ENCODE results near the gene LY6G6F.
A peak's percentile ranks its signal among the peaks of the same experiment; 100 is the strongest.

Gene LY6G6F

DNA sequence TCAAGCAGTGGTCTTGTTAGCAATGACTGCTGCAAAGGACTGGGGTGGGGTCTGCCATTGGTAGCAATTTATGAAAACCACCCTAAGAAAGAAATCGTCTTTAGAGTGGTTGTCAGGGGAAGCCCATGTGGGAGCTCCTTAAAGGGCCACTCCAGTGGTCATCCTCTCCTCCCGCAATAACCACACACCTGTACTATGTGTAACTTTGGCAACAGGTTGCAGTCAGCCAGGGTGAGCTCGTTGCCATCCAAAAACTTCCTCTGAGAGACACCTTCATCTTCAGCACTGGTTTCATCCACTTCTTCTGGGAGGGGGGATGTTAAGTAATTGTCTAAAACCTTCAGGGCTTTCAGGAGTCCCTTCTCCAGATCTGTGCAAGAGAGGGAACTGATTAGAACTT is 25.4 kb downstream of the LY6G6F start:
- Histone ChIP-seq H3K4me3 (no peak overlapping the region), H3K27ac (peak overlapping the region in 1 of 2 donors; percentile 4)
- TF ChIP-seq, protein P1, sequence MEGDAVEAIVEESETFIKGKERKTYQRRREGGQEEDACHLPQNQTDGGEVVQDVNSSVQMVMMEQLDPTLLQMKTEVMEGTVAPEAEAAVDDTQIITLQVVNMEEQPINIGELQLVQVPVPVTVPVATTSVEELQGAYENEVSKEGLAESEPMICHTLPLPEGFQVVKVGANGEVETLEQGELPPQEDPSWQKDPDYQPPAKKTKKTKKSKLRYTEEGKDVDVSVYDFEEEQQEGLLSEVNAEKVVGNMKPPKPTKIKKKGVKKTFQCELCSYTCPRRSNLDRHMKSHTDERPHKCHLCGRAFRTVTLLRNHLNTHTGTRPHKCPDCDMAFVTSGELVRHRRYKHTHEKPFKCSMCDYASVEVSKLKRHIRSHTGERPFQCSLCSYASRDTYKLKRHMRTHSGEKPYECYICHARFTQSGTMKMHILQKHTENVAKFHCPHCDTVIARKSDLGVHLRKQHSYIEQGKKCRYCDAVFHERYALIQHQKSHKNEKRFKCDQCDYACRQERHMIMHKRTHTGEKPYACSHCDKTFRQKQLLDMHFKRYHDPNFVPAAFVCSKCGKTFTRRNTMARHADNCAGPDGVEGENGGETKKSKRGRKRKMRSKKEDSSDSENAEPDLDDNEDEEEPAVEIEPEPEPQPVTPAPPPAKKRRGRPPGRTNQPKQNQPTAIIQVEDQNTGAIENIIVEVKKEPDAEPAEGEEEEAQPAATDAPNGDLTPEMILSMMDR (IDR thresholded peaks at IDR 0.05), result no peak
- no peak for DNase-seq (ENCODE audit: low spot score)

- TF ChIP-seq, protein P1 (IDR thresholded peaks at IDR 0.05), result no peak
- DNase-seq (ENCODE audit: low spot score), result no peak
- peak overlapping the region; percentile 76 for H3K4me3 ChIP-seq
- H3K27ac ChIP-seq, result peak overlapping the region; percentile 94 to 96
Observed at GRCh38 chr6:31733734-31734133, 27.1 kb downstream of the LY6G6F start.

DNA sequence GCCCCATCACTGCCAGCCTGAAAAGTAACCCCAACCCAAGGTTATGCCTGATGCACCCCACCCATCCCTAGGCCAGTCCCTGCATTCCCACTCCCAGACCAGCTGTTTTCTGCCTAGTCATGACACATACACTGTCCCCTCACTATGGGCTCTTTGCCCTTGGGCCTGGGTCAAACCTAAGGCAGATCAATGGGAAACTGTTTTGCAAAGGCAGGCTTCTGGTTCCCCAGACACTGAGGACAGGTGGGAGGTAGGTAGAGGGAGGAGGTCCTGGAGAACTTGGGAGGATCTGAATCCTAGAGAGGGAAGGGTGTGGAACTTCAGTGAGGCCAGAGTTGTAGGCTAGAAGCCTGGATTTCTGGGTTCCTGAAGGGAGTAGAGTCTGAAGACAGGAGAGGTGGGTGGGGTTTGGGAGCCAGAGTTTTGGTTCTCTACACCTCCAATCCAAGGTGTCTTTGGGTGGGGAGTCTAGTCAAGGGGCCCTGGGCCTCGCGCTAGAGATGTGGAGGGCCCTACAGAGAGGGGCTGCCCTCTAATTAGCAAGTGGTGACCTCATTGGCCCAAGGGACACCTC is 27.7 kb downstream of the LY6G6F start:
- TF ChIP-seq, protein P1 (IDR thresholded peaks at IDR 0.05), result no peak
- no peak for DNase-seq (ENCODE audit: low spot score)
- Histone ChIP-seq H3K4me3 (peak overlapping the region; percentile 76), H3K27ac (peak overlapping the region; percentile 94 to 96)

- H3K27ac ChIP-seq, result peak overlapping the region; percentile 94 to 96
- peak overlapping the region; percentile 76 for H3K4me3 ChIP-seq
- no peak for DNase-seq (ENCODE audit: low spot score)
- TF ChIP-seq, protein P1 (IDR thresholded peaks at IDR 0.05), result no peak
Observed at GRCh38 chr6:31734821-31735406, 28.2 kb downstream of the LY6G6F start.

DNA sequence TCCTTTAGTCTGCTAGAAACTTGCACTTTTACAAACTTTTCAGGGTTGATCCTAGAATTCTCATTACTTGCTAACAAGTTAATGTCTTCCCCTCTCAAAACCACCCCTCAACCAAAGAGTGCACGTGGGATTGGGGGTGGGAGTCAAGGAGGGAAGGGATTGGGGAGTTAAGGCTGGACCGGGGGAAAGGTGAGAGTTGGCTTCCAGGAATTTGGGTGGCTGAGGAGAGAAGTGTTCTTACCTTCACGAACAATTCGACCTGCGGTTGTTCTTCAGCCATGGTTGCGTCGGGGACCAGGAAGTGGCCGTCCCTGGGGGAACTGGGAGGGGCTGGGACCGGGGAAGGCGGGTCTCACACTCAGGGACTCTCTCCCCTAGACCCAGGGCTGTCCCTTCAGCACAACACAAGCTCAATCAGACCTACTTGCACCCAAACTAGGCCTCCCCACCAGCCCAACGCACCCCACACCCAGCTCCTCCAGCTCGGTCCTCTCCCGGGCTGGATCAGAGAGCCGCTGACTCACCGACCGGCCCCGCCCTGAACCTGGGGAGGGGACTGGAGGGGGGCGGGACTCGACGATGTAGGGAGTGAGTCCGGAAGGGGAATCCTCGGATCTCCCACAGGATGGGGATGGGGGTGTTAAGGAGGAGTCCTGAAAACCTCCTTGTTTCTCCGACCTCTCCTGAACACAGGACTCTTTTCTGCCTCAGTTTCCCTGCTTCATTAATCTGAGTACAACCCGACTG is 29.5 kb downstream of the LY6G6F start, which contains the start of gene CLIC1:
TSS of gene CLIC1 (minus strand) at position 510 of the 747 bp plus-strand sequence. CDS start at position 280, 230 bp downstream.
- peak within 1 kb of the TSS; percentile 94 to 96 for H3K27ac ChIP-seq
- H3K4me3 ChIP-seq, result peak within 1 kb of the TSS; percentile 76
- TF ChIP-seq, protein P1 (IDR thresholded peaks at IDR 0.05), result no peak
- DNase-seq (ENCODE audit: low spot score), result peak; percentile 95

DNA sequence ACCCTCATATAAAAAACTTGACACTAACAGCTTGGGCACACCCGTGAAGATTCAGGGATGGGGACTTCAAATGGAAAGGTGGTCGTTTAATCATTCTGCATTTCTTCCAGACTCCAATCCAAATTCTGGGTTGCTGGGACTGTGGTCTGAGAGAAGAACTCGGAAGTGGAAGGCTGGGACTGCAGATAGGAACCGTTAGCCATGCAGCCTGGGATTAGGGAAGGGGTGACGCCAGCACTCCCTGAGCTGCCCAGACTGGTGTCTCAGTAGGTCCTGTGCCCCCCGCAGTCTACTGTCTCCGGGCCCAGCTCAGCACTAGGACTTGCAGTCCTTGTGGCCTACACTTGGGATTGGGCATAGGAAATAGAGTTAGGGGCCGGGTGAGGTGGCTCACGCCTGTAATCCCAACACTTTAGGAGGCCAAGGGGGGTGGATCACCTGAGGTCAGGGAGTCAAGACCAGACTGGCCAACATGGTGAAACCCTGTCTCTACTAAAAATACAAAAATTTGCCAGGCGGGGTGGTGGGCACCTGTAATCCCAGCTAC is 30.2 kb downstream of the LY6G6F start:
- Histone ChIP-seq H3K27ac (peak overlapping the region; percentile 94 to 96), H3K4me3 (peak overlapping the region; percentile 76)
- DNase-seq (ENCODE audit: low spot score), result no peak
- TF ChIP-seq, protein P1 (IDR thresholded peaks at IDR 0.05), result no peak

Data from coronary artery (tissue), 2 donors.